ENCODE results near the gene LANCL2.

The LANCL2 gene

GRCh38 chr7:55365205-55365674 lies at the start of gene LANCL2:
Gene LANCL2, plus strand, starts transcription at chr7:55365337. Its CDS starts 689 bp downstream, at chr7:55366026.
- H3K27ac ChIP-seq = peak within 1 kb of the TSS; percentile 95 to 99
- no peak for DNase-seq (ENCODE audit: low spot score)
- no peak for TF ChIP-seq CTCF (IDR thresholded peaks at IDR 0.05)
- H3K4me3 ChIP-seq = peak within 1 kb of the TSS; percentile 98

DNA sequence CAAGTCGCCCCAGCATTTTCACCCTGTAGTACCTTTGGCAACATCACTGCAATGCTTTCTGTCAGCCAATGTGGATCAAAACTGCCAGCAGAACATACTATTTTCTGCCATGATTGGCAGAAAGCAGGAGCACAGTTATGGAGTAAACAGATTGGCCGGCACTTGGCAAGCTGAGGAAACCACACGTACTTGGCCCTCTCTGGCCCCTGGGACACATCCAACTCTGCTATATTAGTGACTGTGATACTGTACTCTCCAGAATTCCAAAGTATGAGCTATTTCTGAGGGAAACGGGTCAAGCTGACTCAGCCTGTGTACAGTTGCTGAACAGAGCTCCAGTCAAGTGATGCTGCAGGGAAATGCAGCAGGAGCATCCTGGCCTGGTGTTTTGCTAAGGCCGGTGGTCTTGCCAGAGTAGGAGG lies 39.8 kb upstream of the LANCL2 start:
- H3K4me3 ChIP-seq = no peak overlapping the region
- no peak overlapping the region for H3K27ac ChIP-seq
- DNase-seq (ENCODE audit: low spot score) = no peak
- TF ChIP-seq CTCF (IDR thresholded peaks at IDR 0.05) = no peak

DNA sequence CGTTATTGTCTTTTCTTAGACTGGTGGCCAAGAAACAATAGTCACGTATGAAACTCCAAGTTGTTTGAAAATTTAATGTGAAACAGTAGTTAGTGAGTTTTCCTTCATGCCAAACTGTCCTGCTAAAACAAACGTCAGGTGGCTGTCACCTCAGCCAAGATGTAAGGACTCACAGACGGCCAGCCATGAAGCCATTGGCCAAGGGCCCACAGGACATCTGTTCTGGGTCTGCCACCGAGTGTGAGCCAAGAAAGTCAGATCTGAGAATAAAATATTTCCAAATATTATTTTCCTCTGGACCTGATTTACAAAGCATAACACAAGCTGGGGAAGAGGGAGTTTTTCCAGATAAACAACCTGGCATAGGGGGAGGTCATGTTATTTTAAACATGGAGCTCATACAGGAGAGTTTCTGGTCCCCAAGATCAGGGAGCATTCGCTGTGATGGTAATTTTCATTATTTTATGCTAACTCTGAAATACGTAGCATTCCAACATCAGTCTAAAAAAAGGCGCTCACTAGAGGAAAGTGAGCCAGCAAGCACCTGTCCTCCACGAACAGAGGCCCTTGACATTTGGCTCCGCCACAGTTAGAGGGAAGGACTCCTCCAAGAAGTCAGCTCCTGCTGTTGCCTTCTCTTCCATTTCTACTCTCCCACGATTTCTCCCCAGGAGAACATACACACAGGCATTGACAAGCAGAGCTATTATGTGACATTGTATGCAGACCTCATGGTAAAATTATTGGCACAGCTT lies 38.9 kb upstream of the LANCL2 start:
- DNase-seq (ENCODE audit: low spot score) = no peak
- Histone ChIP-seq H3K27ac (no peak overlapping the region), H3K4me3 (no peak overlapping the region)
- TF ChIP-seq CTCF (IDR thresholded peaks at IDR 0.05) = no peak

DNA sequence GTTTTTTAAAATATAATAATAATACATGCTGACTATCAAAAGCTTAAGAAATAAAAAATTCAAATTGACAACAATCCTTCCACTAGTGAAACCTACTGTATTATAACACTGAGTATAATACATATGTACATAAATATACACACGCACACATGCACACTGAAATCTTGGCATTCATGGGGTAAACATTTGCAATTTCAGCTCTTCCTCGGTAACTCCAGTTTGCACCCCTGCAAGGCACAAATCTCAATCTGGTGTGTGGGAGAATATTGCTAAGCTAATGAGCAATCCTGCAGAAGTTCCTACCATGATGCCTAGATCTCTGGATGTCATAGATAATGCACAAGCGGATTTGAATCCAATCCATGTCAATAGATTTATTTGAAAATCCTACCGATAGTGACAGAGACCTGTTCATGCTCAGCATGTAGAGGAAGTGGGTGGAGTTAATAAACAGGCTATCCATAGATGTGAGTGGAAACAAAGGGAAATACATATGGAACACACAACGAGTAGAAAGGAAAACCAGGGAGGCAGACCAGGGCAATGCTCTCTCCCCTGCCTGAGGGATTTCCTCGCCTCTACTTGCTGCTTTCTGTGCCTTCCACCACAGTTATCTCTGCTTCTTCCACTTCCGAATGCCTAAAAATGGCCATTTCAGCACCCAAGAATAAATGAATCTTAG lies 38.1 kb upstream of the LANCL2 start:
- no peak for DNase-seq (ENCODE audit: low spot score)
- H3K4me3 ChIP-seq = no peak overlapping the region
- H3K27ac ChIP-seq = no peak overlapping the region
- no peak for TF ChIP-seq CTCF (IDR thresholded peaks at IDR 0.05)

- Histone ChIP-seq H3K27ac (no peak overlapping the region), H3K4me3 (no peak overlapping the region)
- no peak for TF ChIP-seq CTCF (IDR thresholded peaks at IDR 0.05)
- DNase-seq (ENCODE audit: low spot score) = no peak
Observed at GRCh38 chr7:55335151-55335550, 30.0 kb upstream of the LANCL2 start.

- no peak for TF ChIP-seq CTCF (IDR thresholded peaks at IDR 0.05)
- DNase-seq (ENCODE audit: low spot score) = no peak
- no peak overlapping the region for H3K4me3 ChIP-seq
- H3K27ac ChIP-seq = no peak overlapping the region
Observed at GRCh38 chr7:55335786-55336185, 29.4 kb upstream of the LANCL2 start.

GRCh38 chr7:55336540-55336939 lies 28.6 kb upstream of the LANCL2 start:
- H3K27ac ChIP-seq = no peak overlapping the region
- no peak for TF ChIP-seq CTCF (IDR thresholded peaks at IDR 0.05)
- DNase-seq (ENCODE audit: low spot score) = no peak
- no peak overlapping the region for H3K4me3 ChIP-seq

All from coronary artery (tissue), 2 donors.